ENCODE measurements around the gene RELL2. TPM values are rescaled to one million over a fixed set of nuclear protein-coding genes. Genes with fewer than 3 reads are reported as not detected.

Gene RELL2
- total RNA-seq, 2 donors from 2014 or later: 3.9 to 7.2 TPM

GRCh38 chr5:141598391-141599345 lies 38.1 kb upstream of the RELL2 start:
- Histone ChIP-seq H3K27ac (no peak overlapping the region), H3K36me3 (no peaks in the 10 kb centered on the region), H3K4me1 (replicated peaks) (no peaks in the 10 kb centered on the region), H3K27me3 (replicated peaks; ENCODE audit: insufficient read depth) (no peaks in the 10 kb centered on the region), H3K4me3 (no peak overlapping the region), H3K9me3 (no peaks in the 10 kb centered on the region)
- DNase-seq (ENCODE audit: low spot score): no peak
- WGBS: 58% methylated on average over 3 of the region's 3 CpGs
- intact Hi-C loops (cut with DNase I): no loop called here
- TF ChIP-seq CTCF (IDR thresholded peaks at IDR 0.05) (no peak), POLR2A (IDR thresholded peaks at IDR 0.05) (no peak), POLR2AphosphoS5 (IDR thresholded peaks at IDR 0.05) (no peak)

DNA sequence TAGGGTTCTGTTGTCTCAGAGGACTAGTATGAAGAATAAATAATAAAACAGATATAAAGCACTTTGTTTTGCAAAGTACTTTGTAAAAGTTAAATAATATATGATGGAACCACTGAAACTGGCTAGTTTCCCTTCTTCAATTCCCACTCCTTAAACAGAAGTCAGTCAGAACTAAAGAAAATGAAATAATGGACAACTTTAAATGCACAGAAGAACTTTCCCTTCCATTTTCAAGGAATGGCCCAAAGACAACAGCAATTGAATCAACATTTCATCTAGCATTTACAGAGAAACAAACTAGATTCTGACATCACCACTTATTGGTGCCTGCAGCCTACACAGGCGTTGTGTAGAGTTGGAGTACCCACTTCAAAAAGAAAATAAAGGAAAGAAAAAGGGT lies 34.2 kb upstream of the RELL2 start:
- Histone ChIP-seq H3K4me1 (replicated peaks) (no peaks in the 10 kb centered on the region), H3K27me3 (replicated peaks; ENCODE audit: insufficient read depth) (no peaks in the 10 kb centered on the region)
- DNase-seq (ENCODE audit: low spot score): no peak

GRCh38 chr5:141603923-141604717 lies 32.7 kb upstream of the RELL2 start:
- Histone ChIP-seq H3K4me3 (no peak overlapping the region), H3K27ac (no peak overlapping the region), H3K27me3 (replicated peaks; ENCODE audit: insufficient read depth) (no peaks in the 10 kb centered on the region), H3K4me1 (replicated peaks) (no peaks in the 10 kb centered on the region), H3K9me3 (no peaks in the 10 kb centered on the region), H3K36me3 (no peaks in the 10 kb centered on the region)
- TF ChIP-seq POLR2AphosphoS5 (IDR thresholded peaks at IDR 0.05): no peak
- no peak for TF ChIP-seq POLR2A (IDR thresholded peaks at IDR 0.05)
- no peak for TF ChIP-seq CTCF (IDR thresholded peaks at IDR 0.05)
- 68% methylated on average over 6 of the region's 6 CpGs for WGBS
- DNase-seq (ENCODE audit: low spot score): no peak
- intact Hi-C loops (cut with DNase I): no loop called here

More for the DNA sequence above, 34.2 kb upstream of the RELL2 start:
- TF ChIP-seq POLR2AphosphoS5 (IDR thresholded peaks at IDR 0.05): no peak
- no peak for TF ChIP-seq CTCF (IDR thresholded peaks at IDR 0.05)
- TF ChIP-seq POLR2A (IDR thresholded peaks at IDR 0.05): no peak
- intact Hi-C loops (cut with DNase I): no loop called here
- WGBS: 88% methylated on average over 1 of the region's 1 CpG
- Histone ChIP-seq H3K36me3 (no peaks in the 10 kb centered on the region), H3K9me3 (no peaks in the 10 kb centered on the region), H3K27ac (no peak overlapping the region), H3K4me3 (no peak overlapping the region)

GRCh38 chr5:141605523-141606277 lies 31.1 kb upstream of the RELL2 start:
- Histone ChIP-seq H3K27ac (no peak overlapping the region), H3K9me3 (no peaks in the 10 kb centered on the region), H3K27me3 (replicated peaks; ENCODE audit: insufficient read depth) (no peaks in the 10 kb centered on the region), H3K36me3 (no peaks in the 10 kb centered on the region), H3K4me1 (replicated peaks) (no peaks in the 10 kb centered on the region), H3K4me3 (no peak overlapping the region)
- intact Hi-C loops (cut with DNase I): no loop called here
- no peak for DNase-seq (ENCODE audit: low spot score)
- TF ChIP-seq POLR2AphosphoS5 (IDR thresholded peaks at IDR 0.05) (no peak), POLR2A (IDR thresholded peaks at IDR 0.05) (no peak), CTCF (IDR thresholded peaks at IDR 0.05) (no peak)
- 88% methylated on average over 6 of the region's 6 CpGs for WGBS

Data from prostate gland (tissue), 2 donors.